GM23248 (cell line): ENCODE results near the gene ADAM12. TPM values are rescaled to one million over a fixed set of nuclear protein-coding genes. Genes with fewer than 3 reads are reported as not detected.

Source experiments
- DNase-seq: peaks from one replicate; pipeline ENCODE4 v3.0.0-alpha.2; 2015
- H2AFZ ChIP-seq: fragments of 200-600 bp; sonication (generic); 2 replicates; pipeline ENCODE4 v1.6.1; 2016; ENCODE audit warnings: antibody characterized with exemption
- H3F3A ChIP-seq: fragments of 200-600 bp; sonication (generic); 2 replicates; pipeline ENCODE4 v1.6.1; 2016; ENCODE audit warnings: mild to moderate bottlenecking, antibody characterized with exemption, mixed run types; ENCODE audit not compliant: insufficient read depth
- H3K27ac ChIP-seq: fragments of 200-600 bp; sonication (generic); 2 replicates; pipeline ENCODE4 v1.5.1; 2016; ENCODE audit warnings: mild to moderate bottlenecking
- H3K27me3 ChIP-seq: fragments of 200-600 bp; sonication (generic); replicated peaks from 2 replicates; pipeline ENCODE4 v1.6.1; 2016; ENCODE audit warnings: mild to moderate bottlenecking; ENCODE audit not compliant: insufficient read depth
- H3K36me3 ChIP-seq: fragments of 200-600 bp; sonication (generic); 2 replicates; pipeline ENCODE4 v1.6.1; 2016; ENCODE audit warnings: low read depth, mild to moderate bottlenecking
- H3K4me1 ChIP-seq: fragments of 200-600 bp; sonication (generic); 2 replicates; pipeline ENCODE4 v1.6.1; 2016; ENCODE audit warnings: mild to moderate bottlenecking; ENCODE audit not compliant: insufficient read depth
- H3K4me2 ChIP-seq: fragments of 200-600 bp; sonication (generic); one replicate; pipeline ENCODE4 v1.6.1; 2016; ENCODE audit warnings: mild to moderate bottlenecking; ENCODE audit not compliant: unreplicated experiment
- H3K4me3 ChIP-seq: fragments of 200-600 bp; sonication (generic); 2 replicates; pipeline ENCODE4 v1.5.1; 2016; ENCODE audit warnings: mild to moderate bottlenecking
- H3K79me2 ChIP-seq: fragments of 200-600 bp; sonication (generic); 2 replicates; pipeline ENCODE4 v1.6.1; 2016; ENCODE audit warnings: mild to moderate bottlenecking; ENCODE audit not compliant: insufficient read depth
- H3K9ac ChIP-seq: fragments of 200-600 bp; sonication (generic); 2 replicates; pipeline ENCODE4 v1.6.1; 2016; ENCODE audit warnings: mild to moderate bottlenecking
- H3K9me2 ChIP-seq: fragments of 200-600 bp; sonication (generic); 2 replicates; pipeline ENCODE4 v1.6.1; 2016; ENCODE audit warnings: mixed run types, mild to moderate bottlenecking, moderate library complexity; ENCODE audit not compliant: insufficient read depth
- H3K9me3 ChIP-seq: fragments of 200-600 bp; sonication (generic); one replicate; pipeline ENCODE4 v1.6.1; 2017; ENCODE audit warnings: low read depth
- H4K20me1 ChIP-seq: fragments of 200-600 bp; sonication (generic); 2 replicates; pipeline ENCODE4 v1.6.0; 2016; ENCODE audit not compliant: insufficient read depth
- EZH2 ChIP-seq: fragments of 200-600 bp; sonication (generic); IDR thresholded peaks from 2 replicates; pipeline ENCODE4 v1.6.1; 2018; ENCODE audit warnings: antibody characterized with exemption, mild to moderate bottlenecking; ENCODE audit not compliant: insufficient read depth, poor library complexity, severe bottlenecking
- EZH2phosphoT487 ChIP-seq: fragments of 200-600 bp; sonication (generic); IDR thresholded peaks from 2 replicates; pipeline ENCODE4 v1.6.1; 2018; ENCODE audit warnings: antibody characterized with exemption, moderate library complexity, mild to moderate bottlenecking, low read depth; ENCODE audit not compliant: insufficient read depth
- WGBS, 2 experiments: methylation state at CpG; one replicate each; pipeline ENCODE4 v1.1.6; 2015 to 2017; ENCODE audit warnings: low lambda C conversion rate in 2 of 2, low coverage in 1 of 2; ENCODE audit errors: missing lambda C conversion rate in 2 of 2; 5-methylcytosine and 5-hydroxymethylcytosine counted together
- in situ Hi-C: fragments of 300-500 bp; cut with MboI; formaldehyde crosslinking; loops from 2 replicates; pipeline ENCODE4 v1.15.0; 2020
- polyA plus RNA-seq: library from polyadenylated mRNA; unstranded; fragments of >200 nt; fragmentation: Nextera tagmentation; extraction: Ambion mirVana; gene quantifications from 2 replicates; pipeline ENCODE4 v1.2.1, GENCODE V29; 2016
- total RNA-seq: library from RNA; depleted of rRNA; stranded (reverse); fragments of >200 nt; shearing (Covaris generic); gene quantifications from 2 replicates; pipeline ENCODE4 v1.2.3, GENCODE V29; 2014

The ADAM12 gene
- total and polyA plus RNA-seq, 2 experiments from 2014 or later, result 58.4 to 127 TPM

DNA sequence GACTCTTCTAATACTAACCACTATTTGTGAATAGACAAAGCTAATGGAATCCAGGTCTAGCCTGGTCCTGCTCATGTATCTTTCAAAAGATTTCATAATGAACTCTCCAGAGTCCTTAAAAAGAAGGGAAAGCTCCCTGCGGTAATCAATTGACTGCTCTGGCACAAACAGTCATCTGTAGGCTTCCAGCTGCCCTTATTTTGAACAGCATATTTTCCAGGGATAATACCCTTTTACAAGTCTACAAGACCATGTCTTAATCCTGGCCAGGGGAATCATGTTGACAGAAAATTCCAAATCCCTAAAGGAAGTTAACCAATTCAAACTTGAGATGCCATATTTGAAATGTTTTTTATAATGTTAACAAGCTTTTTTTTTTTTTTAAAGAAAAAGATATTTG, 34.6 kb downstream of the ADAM12 start:
- H3K9me2 ChIP-seq, result no peaks in the 10 kb centered on the region
- peaks cover 97% of the 10 kb centered on the region for H3K79me2 ChIP-seq
- H3K4me2 ChIP-seq, result no peak overlapping the region
- H3K9ac ChIP-seq, result no peak overlapping the region
- H4K20me1 ChIP-seq, result no peaks in the 10 kb centered on the region
- peaks cover 18% of the 10 kb centered on the region for H3F3A ChIP-seq
- 100% methylated on average over 1 of the region's 1 CpG for WGBS, 2 experiments
- no peak overlapping the region for H2AFZ ChIP-seq
- H3K4me1 ChIP-seq, result peaks cover 26% of the 10 kb centered on the region
- DNase-seq, result no peak
- in situ Hi-C loops, result no loop called here
- H3K27ac ChIP-seq, result no peak overlapping the region
- H3K36me3 ChIP-seq, result peaks cover 8% of the 10 kb centered on the region; the same call in 1 of the 2 replicates
- no peak overlapping the region for H3K4me3 ChIP-seq
- no peaks in the 10 kb centered on the region for H3K9me3 ChIP-seq
- H3K27me3 ChIP-seq, result no peaks in the 10 kb centered on the region
- TF ChIP-seq EZH2 (no peak), EZH2phosphoT487 (no peak)

DNA sequence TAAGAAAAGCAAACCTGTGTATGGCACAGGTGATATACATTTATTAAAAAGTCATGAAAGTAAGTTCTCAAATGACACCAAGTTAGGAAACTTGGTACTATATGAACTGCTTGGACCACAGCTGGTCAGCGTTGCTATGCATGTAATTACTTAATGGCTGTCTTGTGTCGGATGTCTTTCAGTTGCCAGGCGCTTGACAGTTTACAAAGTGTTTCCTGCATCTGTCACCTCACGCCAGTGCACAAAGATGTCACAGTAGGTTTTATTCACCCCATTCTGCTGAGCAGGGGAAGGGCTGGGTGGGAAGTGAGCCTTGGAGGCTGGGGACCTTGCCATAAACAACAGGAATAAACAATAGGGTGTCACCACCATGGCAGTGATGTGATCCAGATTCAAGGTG, 35.8 kb downstream of the ADAM12 start:
- no peaks in the 10 kb centered on the region for H3K27me3 ChIP-seq
- H3F3A ChIP-seq, result peaks cover 25% of the 10 kb centered on the region
- no peak for DNase-seq
- H3K9me2 ChIP-seq, result no peaks in the 10 kb centered on the region
- no peaks in the 10 kb centered on the region for H3K9me3 ChIP-seq
- H3K4me1 ChIP-seq, result peaks cover 31% of the 10 kb centered on the region
- H2AFZ ChIP-seq, result no peak overlapping the region
- 99% methylated on average over 4 of the region's 4 CpGs for WGBS, 2 experiments
- TF ChIP-seq EZH2 (no peak), EZH2phosphoT487 (no peak)
- no peak overlapping the region for H3K4me3 ChIP-seq
- H3K9ac ChIP-seq, result no peak overlapping the region
- H3K4me2 ChIP-seq, result no peak overlapping the region
- in situ Hi-C loops, result no loop called here
- no peaks in the 10 kb centered on the region for H4K20me1 ChIP-seq
- H3K36me3 ChIP-seq, result peaks cover 8% of the 10 kb centered on the region; the same call in 1 of the 2 replicates
- peaks cover 97% of the 10 kb centered on the region for H3K79me2 ChIP-seq
- no peak overlapping the region for H3K27ac ChIP-seq

DNA sequence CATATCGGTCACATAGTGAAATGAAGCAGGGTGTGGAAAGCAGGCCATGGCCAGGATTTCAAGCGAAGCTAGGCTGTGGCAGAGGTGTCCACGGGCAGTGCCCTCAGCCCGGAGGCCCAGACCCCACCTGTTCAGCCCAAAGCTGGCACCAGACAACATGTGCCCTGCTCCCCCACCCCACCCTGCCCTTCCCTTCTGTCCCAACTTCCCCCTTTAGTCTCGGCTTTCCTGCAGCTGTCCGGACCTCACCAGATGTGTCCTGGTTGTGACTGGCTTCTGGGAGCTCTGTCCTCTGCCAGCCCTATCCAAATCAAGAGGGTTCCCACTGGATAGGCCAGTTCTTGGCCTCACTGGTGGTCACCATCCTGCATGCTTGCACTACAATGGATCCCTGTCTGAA, 37.3 kb downstream of the ADAM12 start:
- 80 to 83% methylated on average over 6 of the region's 6 CpGs for whole genome bisulfite sequencing, 2 experiments
- no peak for TF ChIP-seq EZH2phosphoT487
- H3K27ac ChIP-seq, result peak overlapping the region; percentile 87

DNA sequence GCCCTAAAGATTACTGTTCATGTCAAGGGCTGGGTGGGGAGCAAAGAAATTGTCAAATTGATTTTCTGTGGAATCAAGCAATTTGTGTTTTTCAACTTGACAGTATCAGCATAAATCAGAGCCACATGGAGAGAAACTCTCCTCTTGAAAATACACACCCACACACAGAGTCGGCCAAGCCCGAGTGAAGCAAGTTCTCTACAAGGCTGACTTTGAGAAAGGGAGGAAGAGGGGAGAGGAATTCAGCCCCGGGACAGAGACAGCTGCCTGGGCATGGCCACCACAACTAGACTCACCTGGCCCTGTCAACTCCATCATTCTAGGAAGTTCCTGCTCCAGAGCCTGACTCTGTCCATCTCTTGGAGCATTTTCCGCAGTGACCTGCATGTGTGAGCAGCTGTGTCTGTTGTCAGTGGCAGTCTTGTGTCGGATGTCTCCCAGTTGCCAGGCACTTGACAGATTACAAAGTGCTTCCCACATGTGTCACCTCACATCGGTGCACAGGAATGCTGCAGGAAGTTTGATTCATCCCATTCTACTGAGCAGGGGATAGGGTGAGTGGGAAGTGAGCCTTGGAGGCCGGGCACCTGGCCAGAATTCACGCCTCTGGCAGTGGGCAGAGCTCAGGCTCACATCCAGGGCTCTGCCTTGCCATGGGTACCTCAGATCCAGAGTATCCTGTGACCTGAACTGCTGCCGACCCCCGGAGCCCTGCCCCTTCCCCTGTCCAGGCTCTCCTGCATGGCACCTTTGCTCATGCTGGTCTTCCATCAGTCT, 37.9 kb downstream of the ADAM12 start:
- Histone ChIP-seq H3K9me3 (no peaks in the 10 kb centered on the region), H3K27me3 (no peaks in the 10 kb centered on the region), H3K9ac (peak overlapping the region; percentile 70), H4K20me1 (no peaks in the 10 kb centered on the region), H3K27ac (peak overlapping the region; percentile 87), H3K79me2 (peaks cover 97% of the 10 kb centered on the region), H3K36me3 (no peaks in the 10 kb centered on the region), H3F3A (peaks cover 25% of the 10 kb centered on the region), H3K9me2 (no peaks in the 10 kb centered on the region), H2AFZ (peak overlapping the region; percentile 25; the same call in 1 of the 2 replicates), H3K4me1 (peaks cover 31% of the 10 kb centered on the region), H3K4me2 (peak overlapping the region; percentile 78), H3K4me3 (peak overlapping the region; percentile 47)
- in situ Hi-C loops, result no loop called here
- TF ChIP-seq EZH2, result no peak
- no peak for TF ChIP-seq EZH2phosphoT487
- 4 to 6% methylated on average over 9 to 10 of the region's 10 CpGs for WGBS, 2 experiments
- DNase-seq, result peak; percentile 96

More for the DNA sequence above, 37.3 kb downstream of the ADAM12 start:
- H3K4me3 ChIP-seq, result no peak overlapping the region
- H3K4me1 ChIP-seq, result peaks cover 31% of the 10 kb centered on the region
- DNase-seq, result no peak
- in situ Hi-C loops, result no loop called here
- H3K9ac ChIP-seq, result no peak overlapping the region
- no peak overlapping the region for H3K4me2 ChIP-seq
- H3K9me2 ChIP-seq, result no peaks in the 10 kb centered on the region
- peaks cover 25% of the 10 kb centered on the region for H3F3A ChIP-seq
- H2AFZ ChIP-seq, result no peak overlapping the region
- H4K20me1 ChIP-seq, result no peaks in the 10 kb centered on the region
- peaks cover 97% of the 10 kb centered on the region for H3K79me2 ChIP-seq
- H3K27me3 ChIP-seq, result no peaks in the 10 kb centered on the region
- no peaks in the 10 kb centered on the region for H3K9me3 ChIP-seq
- no peaks in the 10 kb centered on the region for H3K36me3 ChIP-seq
